ENCODE measurements around the gene PUSL1. TPM values are rescaled to one million over a fixed set of nuclear protein-coding genes. Genes with fewer than 3 reads are reported as not detected.

PUSL1 gene
- total and polyA plus RNA-seq, 2 donors (not counting 3 experiments of a cell fraction or from before 2014, with no cell fraction given), result 18.8 to 27.3 TPM

- CTCF ChIA-PET, result interaction anchor here (1.4 kb wide), 1 partner anchor 20 kb away, joined by 5 read pairs; no protein-coding TSS in a partner anchor
- no peak overlapping the region for H3K4me3 ChIP-seq (replicated peaks in 1 of 3; ENCODE audit: insufficient read depth in 1 of 3, low read depth in 1 of 3, low read length in 3 of 3)
- no peak overlapping the region for H2AFZ ChIP-seq (ENCODE audit: low read depth, low read length)
These were observed 43.4 kb downstream of the PUSL1 start for GRCh38 chr1:1351511-1352427.

More at GRCh38 chr1:1351511-1352427, 43.4 kb downstream of the PUSL1 start:
- POLR2A ChIA-PET, result no interaction called here
- Histone ChIP-seq H3K4me1 (ENCODE audit: control insufficient read depth, extremely low read depth, insufficient read depth, low read length) (peaks cover 10% of the 10 kb centered on the region), H3K4me2 (ENCODE audit: insufficient read depth, low read length) (no peak overlapping the region), H3K79me2 (ENCODE audit: control insufficient read depth, insufficient read depth, low read length) (peaks cover 16% of the 10 kb centered on the region), H4K20me1 (replicated peaks; ENCODE audit: control insufficient read depth, extremely low read depth, insufficient read depth, low read length) (no peaks in the 10 kb centered on the region), H3K27ac (ENCODE audit: insufficient read depth, low read depth, low read length) (no peak overlapping the region), H3K36me3 (ENCODE audit: control insufficient read depth in 2 of 2, extremely low read depth in 1 of 2, insufficient read depth in 2 of 2, low read length in 2 of 2) (no peaks in the 10 kb centered on the region), H3K9me1 (replicated peaks; ENCODE audit: control insufficient read depth, extremely low read depth, insufficient read depth, low read length) (no peaks in the 10 kb centered on the region), H3K9me3 (replicated peaks; ENCODE audit: control insufficient read depth, insufficient read depth, low read length) (no peaks in the 10 kb centered on the region), H3K27me3 (ENCODE audit: control insufficient read depth in 2 of 2, insufficient read depth in 2 of 2, low read length in 2 of 2) (peaks cover 11 to 23% of the 10 kb centered on the region in 2 experiments), H3K9ac (replicated peaks; ENCODE audit: extremely low read depth, insufficient read depth, low read length) (no peak overlapping the region)
- peak; percentile 24 for TF ChIP-seq POLR2A (IDR thresholded peaks at IDR 0.05; ENCODE audit: low read depth, low read length)
- TF ChIP-seq CTCF (IDR thresholded peaks at IDR 0.05; ENCODE audit: extremely low read depth in 1 of 2, insufficient read depth in 1 of 2, low read depth in 1 of 2, low read length in 2 of 2), result no peak
- BruUV-seq (replicated peaks), result no TSS peak
- dilution Hi-C loops (cut with MboI; ENCODE audit: extremely low pct_ligation_motif_present, low sequenced_read_pairs) (no loop called here), intact Hi-C loops (cut with micrococcal nuclease) (no loop called here)
- DNase-seq (ENCODE audit: low read depth, low spot score), result no peak
- no peak for FAIRE-seq
